HG03457 (cell line): Measurements from ENCODE around the gene CYYR1.

Experiments
- ATAC-seq: cut with Tn5 transposase; IDR thresholded peaks from one replicate; pipeline ENCODE4 v1.9.1; 2021; ENCODE audit warnings: moderate number of reproducible peaks; ENCODE audit not compliant: unreplicated experiment

Gene CYYR1

DNA sequence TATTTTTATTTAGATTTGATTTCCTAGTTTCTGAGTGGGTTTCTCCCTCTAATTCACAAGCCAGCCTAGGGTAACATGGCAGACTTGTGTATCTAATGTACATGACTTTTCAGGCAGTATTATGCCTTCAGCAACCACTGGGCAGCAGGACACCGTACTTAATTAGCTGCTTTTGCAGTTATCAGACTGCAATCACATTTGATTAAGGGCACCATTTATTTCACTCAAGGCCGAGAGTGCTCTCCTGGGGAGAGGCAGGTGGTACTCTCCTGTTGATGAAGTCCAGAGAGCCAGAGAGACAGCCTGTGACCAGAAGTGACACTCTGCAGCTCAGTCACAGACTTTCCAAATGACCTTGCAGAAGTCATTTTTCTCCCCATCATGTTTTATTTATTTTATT lies 18.7 kb downstream of the CYYR1 start:
- no peak for ATAC-seq

DNA sequence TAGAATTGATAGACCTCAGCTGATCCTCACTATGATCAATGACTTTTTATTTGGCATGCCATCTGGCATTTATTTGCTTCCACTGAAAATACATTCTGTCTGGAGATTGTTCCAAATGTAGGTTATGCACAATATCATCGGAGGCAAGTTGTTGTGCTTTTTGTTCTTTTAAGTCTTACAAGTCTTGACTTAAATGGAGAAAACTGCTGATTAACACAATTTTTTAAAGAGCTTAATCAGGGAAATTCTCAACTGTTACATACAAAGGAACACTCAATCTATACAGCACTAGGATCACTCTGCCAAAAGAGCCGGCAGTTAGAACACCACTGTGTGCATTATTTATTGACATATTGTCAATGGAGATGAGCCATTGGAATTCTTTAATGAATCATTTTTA lies 19.2 kb downstream of the CYYR1 start:
- no peak for ATAC-seq

DNA sequence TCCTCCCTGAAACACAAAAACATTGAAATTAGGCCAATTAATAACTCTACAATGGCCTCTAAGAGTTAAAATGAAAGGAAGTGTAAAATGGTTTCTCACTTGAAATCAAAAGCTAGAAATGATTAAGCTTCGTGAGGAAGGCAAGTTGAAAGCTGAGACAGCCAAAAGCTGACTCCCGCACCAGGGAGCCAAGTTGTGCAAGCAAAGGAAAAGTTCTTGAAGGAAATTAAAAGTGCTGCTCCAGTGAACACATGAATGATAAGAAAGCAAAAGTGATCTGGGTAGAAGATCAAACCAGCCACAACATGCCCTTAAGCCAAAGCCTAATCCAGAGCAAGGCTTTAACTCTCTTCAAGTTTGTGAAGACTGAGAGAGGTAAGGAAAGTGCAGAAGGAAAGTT lies 22.8 kb downstream of the CYYR1 start:
- ATAC-seq = no peak

DNA sequence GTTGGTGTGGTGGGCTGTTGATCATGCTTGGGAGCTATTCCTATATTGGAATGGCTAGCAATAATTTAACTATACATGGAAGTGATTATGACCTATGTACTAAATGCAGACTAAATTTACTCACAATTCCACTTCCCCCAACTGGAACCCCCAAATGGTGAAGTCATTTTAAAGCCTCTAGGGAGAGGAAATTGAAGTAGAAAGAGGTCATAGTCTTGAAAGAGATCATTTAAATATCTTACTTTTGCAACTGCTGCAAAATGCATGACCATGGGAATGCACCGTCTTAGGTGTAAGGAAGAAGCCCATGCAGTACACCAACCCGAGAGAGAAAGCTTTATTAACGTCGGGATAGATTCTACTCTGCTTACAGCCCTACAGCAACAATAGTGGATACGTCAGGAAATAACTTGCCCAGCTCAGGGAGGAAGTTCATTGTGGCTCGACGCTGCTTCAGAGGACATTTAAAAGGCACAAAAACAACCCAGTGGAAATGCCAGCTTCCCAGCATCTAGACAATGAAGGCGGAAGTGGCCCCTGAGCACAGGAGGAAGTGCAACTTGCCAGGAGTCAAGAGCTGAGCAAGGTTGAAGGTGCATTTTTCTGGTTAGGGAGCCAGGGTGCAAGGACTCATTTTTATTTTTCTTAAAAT lies 26.5 kb downstream of the CYYR1 start:
- no peak for ATAC-seq

DNA sequence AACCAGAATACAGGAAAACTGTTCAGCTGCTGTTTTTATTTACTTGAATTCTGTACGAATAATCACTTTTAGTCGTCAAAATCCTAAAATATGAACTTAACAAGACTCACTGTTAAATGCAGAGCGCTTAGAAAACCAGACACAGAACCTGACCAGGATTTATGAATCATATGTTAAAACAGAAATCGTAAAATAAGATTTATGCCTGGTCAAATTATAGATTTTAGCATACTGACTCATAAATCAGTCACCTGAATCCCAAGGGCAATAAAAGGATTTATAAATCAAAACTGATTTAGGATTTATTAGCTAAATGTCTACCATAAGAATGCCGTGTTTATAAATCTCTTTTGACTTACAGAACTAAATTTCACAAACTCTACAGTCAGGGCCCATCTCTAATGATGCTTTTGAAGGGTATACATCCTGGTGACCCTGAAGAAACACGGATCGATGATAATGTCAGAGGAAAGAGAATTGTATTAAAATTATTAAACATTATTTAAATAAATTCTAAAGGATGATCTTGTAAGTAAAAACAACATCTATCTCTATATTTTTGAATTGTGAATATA lies 28.8 kb downstream of the CYYR1 start:
- no peak for ATAC-seq

DNA sequence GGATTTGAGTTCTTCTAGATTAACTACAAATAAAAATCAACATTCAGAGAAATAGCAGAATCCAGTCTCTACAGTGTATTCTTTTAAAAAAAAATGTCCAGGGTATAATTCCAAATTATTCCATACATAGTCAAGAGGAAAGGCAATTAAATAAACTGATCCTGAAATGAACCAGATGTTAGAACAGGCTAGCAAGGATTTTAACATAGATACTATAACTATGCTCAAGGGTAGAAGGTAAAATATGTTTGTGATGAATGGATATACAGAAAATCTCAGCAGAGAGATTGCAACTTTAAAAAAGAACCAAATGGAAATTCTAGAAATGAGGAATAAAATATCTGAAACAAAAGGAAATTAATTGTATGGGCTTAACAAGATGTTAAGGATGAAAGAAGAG lies 32.4 kb downstream of the CYYR1 start:
- ATAC-seq = no peak

DNA sequence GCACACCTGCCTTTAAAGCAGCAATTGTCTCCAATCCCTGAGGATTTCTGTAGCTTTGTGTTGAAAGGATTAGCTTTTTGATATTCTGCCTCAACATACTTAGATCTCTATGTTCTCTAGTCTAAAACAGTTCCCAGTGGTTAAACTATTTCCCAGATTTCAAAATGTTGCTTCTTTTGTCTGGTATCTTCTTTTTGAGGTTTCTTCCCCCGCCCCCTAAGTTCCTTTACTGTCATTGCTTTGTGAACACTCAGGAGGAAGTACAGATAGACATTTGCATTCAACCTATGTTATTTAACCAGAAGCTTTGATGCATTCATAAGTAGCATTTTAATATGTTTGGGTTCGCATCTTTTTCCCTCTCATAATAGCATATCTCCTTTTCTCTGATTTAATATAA lies 33.5 kb downstream of the CYYR1 start:
- ATAC-seq = no peak

DNA sequence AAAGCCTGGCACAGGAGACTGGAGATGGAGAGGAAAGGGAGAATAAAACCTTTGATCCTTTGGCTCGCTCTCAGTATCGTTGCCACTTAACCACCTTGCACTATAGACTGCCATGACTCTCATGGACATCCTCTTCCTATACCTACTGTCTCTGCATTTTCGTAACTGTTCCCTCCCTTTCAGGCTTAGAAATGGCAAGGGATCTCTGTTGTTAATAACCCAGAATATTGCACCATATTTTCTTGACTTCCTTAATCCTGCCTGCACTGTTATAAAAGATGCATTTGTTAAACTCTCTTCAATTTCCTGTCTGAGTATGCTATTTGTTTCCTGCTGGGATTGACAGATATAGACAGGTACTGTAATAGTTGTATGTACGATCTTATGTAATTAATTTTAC lies 38.6 kb downstream of the CYYR1 start:
- no peak for ATAC-seq

DNA sequence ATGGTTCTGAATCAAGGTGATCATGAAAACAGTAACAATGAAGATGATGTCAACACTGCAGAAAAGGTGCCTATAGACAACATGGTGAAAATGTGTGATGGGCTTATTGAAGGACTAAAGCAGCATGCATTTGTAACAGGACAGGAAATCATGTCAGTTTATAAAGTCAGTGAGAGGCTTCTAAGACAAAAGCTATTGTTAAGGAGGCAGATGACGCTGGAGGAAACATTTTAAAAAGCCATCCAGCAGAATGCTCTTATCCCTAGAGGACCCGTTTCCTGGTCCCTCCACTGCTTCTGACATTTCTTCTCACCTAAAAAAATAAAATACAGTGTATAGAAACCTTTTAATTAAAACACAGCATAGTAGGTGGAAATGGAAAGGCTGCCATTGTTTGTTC lies 40.9 kb downstream of the CYYR1 start:
- ATAC-seq = no peak

DNA sequence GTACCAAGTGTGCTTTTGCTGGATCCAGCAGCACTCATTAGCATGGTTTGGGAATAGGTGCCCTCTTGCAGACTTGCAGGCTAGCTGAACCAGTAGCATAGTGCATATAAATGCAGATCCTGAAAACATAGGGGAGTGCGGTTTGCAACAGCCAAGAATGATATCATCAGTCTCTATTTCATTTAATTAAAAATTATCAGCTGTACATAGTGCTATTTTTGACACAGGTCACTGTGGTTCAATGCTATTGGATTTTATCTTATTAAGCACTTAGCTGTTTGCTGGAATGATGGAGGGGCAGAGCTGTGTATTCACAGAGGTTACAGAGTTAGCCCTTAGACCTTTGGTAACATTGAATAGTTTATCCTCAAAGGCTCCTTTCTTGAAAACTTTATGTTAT lies 43.6 kb downstream of the CYYR1 start:
- ATAC-seq = no peak

DNA sequence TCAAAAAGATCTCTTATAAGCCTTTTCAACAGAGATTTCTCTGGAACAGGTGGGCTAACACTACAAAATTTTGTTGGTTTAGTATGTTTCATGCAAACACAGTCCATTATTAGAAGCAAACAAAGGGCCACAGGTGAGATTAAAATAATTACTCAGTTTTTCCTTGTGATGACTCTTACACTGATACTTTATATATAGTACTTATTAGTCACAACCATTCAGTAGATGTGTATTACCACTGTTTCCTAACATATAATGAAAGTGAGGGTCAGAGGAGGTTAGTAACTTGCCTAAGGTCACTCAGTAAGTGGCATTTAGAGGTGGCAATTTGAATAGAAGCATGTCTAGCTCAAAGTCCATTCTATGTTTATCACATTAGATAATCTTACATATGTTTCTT lies 44.2 kb downstream of the CYYR1 start:
- no peak for ATAC-seq

DNA sequence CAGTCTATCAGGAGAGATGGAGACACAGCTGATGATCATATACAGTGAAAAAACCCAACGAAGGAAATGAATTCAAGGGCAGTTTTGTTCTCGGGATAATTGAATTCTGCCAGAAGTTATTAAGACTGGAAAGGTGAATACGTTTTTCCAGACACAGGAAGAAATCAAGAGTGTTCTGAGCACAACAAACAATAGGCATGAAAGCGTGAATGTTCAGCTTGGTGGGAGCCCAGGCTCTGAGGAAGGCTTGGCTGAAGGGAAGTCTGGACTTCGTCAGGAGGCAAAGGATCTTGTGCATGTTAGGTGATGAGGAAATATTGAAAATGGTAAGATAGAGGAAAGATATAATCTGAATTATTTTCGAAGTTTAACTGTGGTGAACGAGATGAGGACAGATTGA lies 50.4 kb downstream of the CYYR1 start:
- no peak for ATAC-seq

DNA sequence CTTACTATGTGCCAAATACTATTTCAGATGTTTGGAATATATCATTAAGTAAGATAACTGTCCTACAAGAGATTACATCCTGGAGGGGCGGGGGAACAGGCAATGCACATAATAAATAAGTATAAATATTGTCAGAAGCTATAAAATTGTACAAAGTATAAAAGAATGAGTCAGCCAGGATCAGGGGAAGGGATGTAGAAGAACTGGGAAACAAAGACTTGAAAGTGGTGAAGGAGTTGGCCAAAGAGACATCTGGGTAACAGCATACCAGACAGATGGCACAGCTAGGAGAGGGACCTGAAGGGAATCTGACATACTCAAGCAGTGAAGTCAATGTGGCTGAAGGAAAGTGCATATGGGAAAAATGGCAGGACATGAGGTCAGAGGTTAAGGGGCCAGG lies 53.9 kb downstream of the CYYR1 start:
- no peak for ATAC-seq

DNA sequence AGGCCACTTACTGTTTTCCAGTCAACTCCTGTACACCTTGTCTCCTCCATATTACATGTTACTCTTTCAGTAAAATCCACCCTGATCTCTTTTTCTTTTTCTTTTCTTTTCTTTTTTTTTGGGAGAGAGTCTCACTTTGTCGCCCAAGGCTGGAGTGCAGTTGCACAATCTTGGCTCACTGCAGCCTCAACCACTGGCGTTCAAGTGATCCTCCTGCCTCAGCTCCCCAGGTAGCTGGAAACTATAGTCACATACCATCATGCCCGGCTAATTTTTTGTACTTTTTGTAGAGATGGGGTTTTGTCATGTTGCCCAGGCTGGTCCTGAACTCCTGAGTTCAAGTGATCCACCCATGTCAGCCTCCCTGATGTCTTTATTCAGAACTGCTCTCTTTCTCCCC lies 57.8 kb downstream of the CYYR1 start:
- no peak for ATAC-seq

DNA sequence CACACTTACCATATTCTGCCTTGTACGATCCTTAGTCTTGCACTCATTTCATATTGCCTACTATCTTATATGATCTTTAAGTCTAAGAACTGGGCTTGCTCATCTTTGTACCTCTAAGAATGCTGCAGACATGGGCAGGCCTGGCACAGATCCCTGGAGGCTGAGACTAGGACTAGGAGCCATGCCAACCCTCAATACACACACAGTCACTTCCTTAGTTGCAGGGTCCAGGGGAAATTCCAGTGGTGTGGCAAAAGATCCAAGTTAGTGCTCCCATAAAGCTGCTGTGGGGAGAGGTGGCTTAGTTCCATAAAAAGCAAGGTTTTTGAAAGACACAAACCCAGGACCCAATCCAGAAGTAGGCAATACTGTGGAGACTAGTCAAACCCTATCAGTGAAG lies 59.9 kb downstream of the CYYR1 start:
- no peak for ATAC-seq

DNA sequence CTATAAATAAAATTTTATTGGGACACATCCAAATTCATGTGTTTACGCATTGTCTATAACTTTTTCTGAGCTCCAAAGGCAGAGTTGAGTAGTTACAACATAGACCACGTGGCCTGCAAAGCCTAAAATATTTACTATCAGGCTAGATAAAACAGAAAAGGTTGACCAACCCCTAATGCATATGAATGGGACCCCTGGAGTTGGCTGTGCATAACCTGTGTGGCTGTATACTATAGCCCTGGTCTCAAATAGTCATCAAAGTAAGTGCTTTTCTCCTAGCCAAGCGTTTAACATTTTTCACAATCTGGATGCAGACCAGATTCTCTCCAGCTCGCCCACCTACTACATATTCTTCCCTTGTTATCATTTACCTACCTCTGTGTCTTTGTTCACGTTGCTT lies 60.4 kb downstream of the CYYR1 start:
- no peak for ATAC-seq

DNA sequence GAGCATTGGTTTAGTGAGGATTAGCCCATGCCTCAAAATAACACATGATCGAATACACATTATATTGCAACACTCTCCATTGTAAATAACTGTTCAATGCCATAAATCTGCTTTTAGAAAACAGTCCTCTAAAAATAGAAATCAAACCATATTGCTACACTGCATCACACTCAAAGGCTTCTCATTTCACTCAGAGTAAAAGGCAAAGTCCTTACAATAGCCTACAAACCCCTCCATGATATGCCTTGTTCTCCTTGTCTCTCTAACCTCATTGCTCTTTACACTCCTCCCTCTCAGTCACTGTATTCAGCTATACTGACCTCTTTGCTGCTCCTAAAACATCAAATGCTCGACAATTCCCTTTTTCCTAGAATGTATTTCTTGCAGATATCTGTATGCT lies 64.2 kb downstream of the CYYR1 start:
- no peak for ATAC-seq

DNA sequence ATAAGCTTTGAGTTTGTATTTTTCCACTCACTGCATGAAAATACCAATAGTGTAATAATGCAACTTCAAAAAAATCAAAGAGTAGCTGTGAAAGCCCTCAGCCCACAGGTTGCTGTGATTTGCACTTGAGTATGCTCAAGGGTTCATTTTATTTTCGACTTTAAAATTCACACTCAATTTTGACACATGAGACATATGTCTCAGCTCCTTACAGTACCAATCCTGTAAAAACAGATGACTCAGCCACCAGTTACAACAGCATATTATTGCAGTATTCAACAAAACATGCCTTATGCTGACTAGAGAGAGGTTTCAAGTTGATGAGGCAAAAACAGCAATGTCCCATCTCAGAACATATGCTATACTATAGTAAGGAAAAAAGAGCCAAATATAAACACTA lies 66.1 kb downstream of the CYYR1 start:
- no peak for ATAC-seq

DNA sequence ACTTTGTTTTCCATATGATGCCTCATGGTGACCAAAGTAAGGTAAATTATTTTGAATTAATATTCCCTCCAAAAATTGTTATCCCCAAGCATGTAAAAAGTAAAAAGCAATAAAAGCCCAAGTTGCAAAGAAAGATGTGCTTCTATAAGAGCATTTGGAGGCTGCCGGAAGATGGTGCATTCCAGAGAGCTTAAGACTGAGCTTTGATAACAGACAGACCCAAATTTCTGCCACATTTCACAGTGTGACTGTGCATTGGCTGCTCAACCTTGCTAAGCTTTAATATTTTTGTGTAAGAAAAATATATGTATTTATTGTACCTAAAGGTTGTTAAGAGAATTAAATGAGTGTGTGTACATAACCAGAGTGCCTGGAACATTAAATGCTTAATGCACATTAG lies 67.9 kb downstream of the CYYR1 start:
- no peak for ATAC-seq

DNA sequence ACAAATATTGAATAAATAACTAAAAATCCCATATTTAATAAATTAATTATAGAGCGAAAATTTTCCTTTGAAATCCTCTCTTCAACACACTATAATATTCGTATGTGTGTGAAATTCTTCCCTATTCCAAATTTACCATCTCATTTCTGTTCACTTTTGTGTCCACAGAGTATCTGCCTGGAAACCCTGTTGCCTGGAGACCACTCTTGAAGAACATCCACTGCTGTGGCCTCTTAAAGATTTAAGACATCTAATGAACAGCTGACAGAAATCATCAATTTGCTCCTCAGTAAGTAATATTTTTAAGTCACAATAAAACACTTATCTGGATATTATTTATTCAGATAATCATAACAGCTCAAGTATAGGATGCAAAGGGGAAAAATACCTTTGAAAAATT lies 69.7 kb downstream of the CYYR1 start:
- ATAC-seq = no peak

DNA sequence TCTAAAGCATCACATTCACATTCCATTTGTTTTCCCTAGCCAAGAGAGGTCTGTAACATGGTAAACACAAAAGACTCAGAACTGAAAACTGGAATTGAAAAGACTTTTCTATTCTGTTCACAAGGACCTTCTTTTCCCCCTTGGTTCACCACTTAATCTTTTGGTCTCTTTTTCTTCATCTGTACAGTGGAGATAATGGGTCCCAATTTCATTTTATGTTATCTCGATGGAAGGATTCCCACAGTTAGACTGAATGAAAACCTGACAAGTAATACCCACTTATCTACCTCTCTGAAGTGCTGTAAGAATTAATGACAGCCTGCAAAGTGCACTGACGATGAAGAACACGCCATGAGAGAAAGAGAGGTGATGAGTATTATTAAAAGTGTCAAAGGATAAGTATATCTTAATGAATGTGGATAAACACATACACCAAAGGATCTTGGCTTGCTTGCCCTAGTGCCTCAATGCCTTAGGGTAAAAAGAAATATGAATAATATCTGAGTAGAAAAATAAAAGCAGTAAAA lies 71.5 kb downstream of the CYYR1 start:
- no peak for ATAC-seq

DNA sequence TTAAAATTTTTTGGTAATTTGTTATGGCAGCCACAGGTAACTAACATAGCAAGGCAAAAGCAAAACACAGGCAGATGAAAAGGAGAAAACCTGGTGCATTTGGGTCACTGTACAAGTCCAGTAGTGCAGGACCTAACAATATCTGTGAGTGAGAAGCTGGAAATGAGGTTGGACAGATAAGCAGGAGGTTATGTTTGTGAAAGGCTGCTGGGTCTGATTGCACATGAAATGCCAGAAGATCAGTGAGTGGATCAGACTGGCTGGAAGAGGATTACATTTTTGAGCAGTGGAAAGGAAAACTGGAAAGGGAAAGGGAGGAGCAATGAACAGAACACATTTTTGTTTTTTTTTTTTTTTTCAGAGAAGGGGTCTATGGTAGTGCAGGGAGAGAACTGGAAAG lies 73.6 kb downstream of the CYYR1 start:
- ATAC-seq = no peak

DNA sequence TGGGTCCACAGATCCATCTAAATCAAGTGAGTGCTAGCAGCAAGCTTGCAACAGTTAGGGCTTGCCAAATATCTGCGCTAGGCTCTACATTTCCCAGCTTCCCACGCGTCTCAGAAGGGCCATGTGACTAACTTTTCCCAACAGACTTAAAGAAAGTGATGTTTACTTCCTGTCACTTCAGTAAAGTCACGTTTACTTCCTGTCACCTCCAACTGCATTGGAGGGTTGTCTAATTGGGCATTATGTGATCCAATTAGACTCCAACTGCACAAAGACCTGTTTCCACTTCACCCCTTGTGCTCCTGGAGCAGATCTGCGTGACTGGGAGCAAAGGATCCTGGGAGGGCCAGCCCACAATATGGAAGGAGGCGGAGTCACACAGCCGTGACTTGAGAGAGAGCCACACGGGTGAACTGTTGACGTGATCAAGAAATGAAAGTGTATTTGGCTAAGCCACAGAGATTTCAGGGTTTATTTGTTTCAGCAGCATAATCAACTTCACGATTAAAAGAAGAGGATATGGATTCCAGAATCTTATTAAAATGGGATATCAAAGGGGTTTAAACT lies 77.7 kb downstream of the CYYR1 start:
- no peak for ATAC-seq
